ENCODE results near the gene ACSS1.

The ACSS1 gene

GRCh38 chr20:24993337-24994185 is 64.4 kb downstream of the ACSS1 start:
- ATAC-seq, result no peak
- TF ChIP-seq RARB (CRISPR knock-in tag; IDR thresholded peaks at IDR 0.05) (no peak), ZFP30 (CRISPR knock-in tag; IDR thresholded peaks at IDR 0.05) (no peak), ZFP3 (CRISPR knock-in tag; IDR thresholded peaks at IDR 0.05) (no peak), CREB5 (CRISPR knock-in tag; IDR thresholded peaks at IDR 0.05; ENCODE audit: low read depth) (no peak), ZNF70 (CRISPR knock-in tag; IDR thresholded peaks at IDR 0.05) (no peak), OSR1 (CRISPR knock-in tag; IDR thresholded peaks at IDR 0.05) (no peak), GLIS3 (CRISPR knock-in tag; IDR thresholded peaks at IDR 0.05) (no peak), BACH2 (CRISPR knock-in tag; IDR thresholded peaks at IDR 0.05; ENCODE audit: borderline replicate concordance) (no peak)

GRCh38 chr20:24992487-24993205 is 65.3 kb downstream of the ACSS1 start, which contains the start of gene APMAP:
Gene APMAP, minus strand, starts transcription at chr20:24992751. Its CDS starts 63 bp downstream, at chr20:24992688.
- ATAC-seq, result peak; percentile 93
- TF ChIP-seq TSHZ2 (CRISPR knock-in tag; IDR thresholded peaks at IDR 0.05), result no peak
- no peak for TF ChIP-seq POU6F1 (CRISPR knock-in tag; IDR thresholded peaks at IDR 0.05; ENCODE audit: borderline replicate concordance, low read depth)
- no peak for TF ChIP-seq ZFP3 (CRISPR knock-in tag; IDR thresholded peaks at IDR 0.05)
- TF ChIP-seq SNAI2 (CRISPR knock-in tag; IDR thresholded peaks at IDR 0.05), result no peak
- TF ChIP-seq RARB (CRISPR knock-in tag; IDR thresholded peaks at IDR 0.05), result no peak
- no peak for TF ChIP-seq ZC3H10 (CRISPR knock-in tag; IDR thresholded peaks at IDR 0.05)
- no peak for TF ChIP-seq PPARA (CRISPR knock-in tag; IDR thresholded peaks at IDR 0.05; ENCODE audit: borderline replicate concordance)
- TF ChIP-seq ZFP30 (CRISPR knock-in tag; IDR thresholded peaks at IDR 0.05), result no peak
- TF ChIP-seq ZNF8 (CRISPR knock-in tag; IDR thresholded peaks at IDR 0.05), result no peak
- no peak for TF ChIP-seq ISL1 (CRISPR knock-in tag; IDR thresholded peaks at IDR 0.05)
- TF ChIP-seq ZNF70 (CRISPR knock-in tag; IDR thresholded peaks at IDR 0.05), result no peak
- no peak for TF ChIP-seq ZNF565 (CRISPR knock-in tag; conservative IDR thresholded peaks at IDR 0.05; ENCODE audit: low read depth)
- no peak for TF ChIP-seq TCF4 (CRISPR knock-in tag; IDR thresholded peaks at IDR 0.05; ENCODE audit: borderline replicate concordance)

GRCh38 chr20:24991897-24992486 is 65.9 kb downstream of the ACSS1 start:
- ATAC-seq, result peak; percentile 53
- TF ChIP-seq PPARA (CRISPR knock-in tag; IDR thresholded peaks at IDR 0.05; ENCODE audit: borderline replicate concordance) (no peak), GLIS3 (CRISPR knock-in tag; IDR thresholded peaks at IDR 0.05) (no peak), CREB5 (CRISPR knock-in tag; IDR thresholded peaks at IDR 0.05; ENCODE audit: low read depth) (no peak), ZNF8 (CRISPR knock-in tag; IDR thresholded peaks at IDR 0.05) (no peak), CSRNP3 (CRISPR knock-in tag; IDR thresholded peaks at IDR 0.05) (no peak), RARB (CRISPR knock-in tag; IDR thresholded peaks at IDR 0.05) (no peak), OSR1 (CRISPR knock-in tag; IDR thresholded peaks at IDR 0.05) (no peak), ISL1 (CRISPR knock-in tag; IDR thresholded peaks at IDR 0.05) (no peak), CSDC2 (CRISPR knock-in tag; IDR thresholded peaks at IDR 0.05) (no peak), ARNTL (CRISPR knock-in tag; IDR thresholded peaks at IDR 0.05; ENCODE audit: borderline replicate concordance, low read depth) (no peak), TSHZ2 (CRISPR knock-in tag; IDR thresholded peaks at IDR 0.05) (no peak), POU6F1 (CRISPR knock-in tag; IDR thresholded peaks at IDR 0.05; ENCODE audit: borderline replicate concordance, low read depth) (no peak), ZFP30 (CRISPR knock-in tag; IDR thresholded peaks at IDR 0.05) (no peak), ZC3H10 (CRISPR knock-in tag; IDR thresholded peaks at IDR 0.05) (no peak)

Data from SK-N-SH treated with all-trans-retinoic acid at 6 μM for 48 hours (cell line).